Spleen (tissue), 7 donors: ENCODE data around the gene DDTL.

Experiments used
- POLR2A ChIP-seq, 3 donors: fragments of 450-650 bp; IDR thresholded peaks; one replicate each; pipeline ENCODE4 v1.5.1; 2017; ENCODE audit warnings: antibody characterized with exemption in 3 of 3, mild to moderate bottlenecking in 1 of 3
- POLR2AphosphoS5 ChIP-seq, 3 donors: sonication (generic); formaldehyde crosslinking; IDR thresholded peaks; one replicate each; pipeline ENCODE4 v1.5.1; 2017; ENCODE audit warnings: antibody characterized with exemption in 3 of 3
- TF ChIP-seq, protein P1 (sequence below), 11 experiments: fragments of 200-600 bp in 7 of 11; fragments of 450-650 bp in 4 of 11; sonication (generic) in 4 of 11; IDR thresholded peaks in 8 of 11; conservative IDR thresholded peaks in 3 of 11; 1 replicate in 7 of 11; 2 replicates in 4 of 11; pipeline versions ENCODE4 v1.4.0 to v1.8.0; 2016 to 2021; ENCODE audit warnings: antibody characterized with exemption in 11 of 11, inconsistent platforms in 4 of 11, mild to moderate bottlenecking in 1 of 11
- donor health status: DM: no; HTN: no; CAD: no; lungs with moderate emphysema.
- donor health status: DM: no; HTN: no; CAD: no.
- donor health status: DM: no; HTN: no; CAD: no.

GRCh38 chr22:24006914-24007214, 40.2 kb downstream of the DDTL start:
- TF ChIP-seq, protein P1, sequence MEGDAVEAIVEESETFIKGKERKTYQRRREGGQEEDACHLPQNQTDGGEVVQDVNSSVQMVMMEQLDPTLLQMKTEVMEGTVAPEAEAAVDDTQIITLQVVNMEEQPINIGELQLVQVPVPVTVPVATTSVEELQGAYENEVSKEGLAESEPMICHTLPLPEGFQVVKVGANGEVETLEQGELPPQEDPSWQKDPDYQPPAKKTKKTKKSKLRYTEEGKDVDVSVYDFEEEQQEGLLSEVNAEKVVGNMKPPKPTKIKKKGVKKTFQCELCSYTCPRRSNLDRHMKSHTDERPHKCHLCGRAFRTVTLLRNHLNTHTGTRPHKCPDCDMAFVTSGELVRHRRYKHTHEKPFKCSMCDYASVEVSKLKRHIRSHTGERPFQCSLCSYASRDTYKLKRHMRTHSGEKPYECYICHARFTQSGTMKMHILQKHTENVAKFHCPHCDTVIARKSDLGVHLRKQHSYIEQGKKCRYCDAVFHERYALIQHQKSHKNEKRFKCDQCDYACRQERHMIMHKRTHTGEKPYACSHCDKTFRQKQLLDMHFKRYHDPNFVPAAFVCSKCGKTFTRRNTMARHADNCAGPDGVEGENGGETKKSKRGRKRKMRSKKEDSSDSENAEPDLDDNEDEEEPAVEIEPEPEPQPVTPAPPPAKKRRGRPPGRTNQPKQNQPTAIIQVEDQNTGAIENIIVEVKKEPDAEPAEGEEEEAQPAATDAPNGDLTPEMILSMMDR (IDR thresholded peaks at IDR 0.05 in 8 of 11, conservative IDR thresholded peaks at IDR 0.05 in 3 of 11): no peak
- TF ChIP-seq POLR2A (IDR thresholded peaks at IDR 0.05): no peak
- TF ChIP-seq POLR2AphosphoS5 (IDR thresholded peaks at IDR 0.05): no peak
